ENCODE measurements around the gene KIAA1191. TPM values are rescaled to one million over a fixed set of nuclear protein-coding genes. Genes with fewer than 3 reads are reported as not detected.
"Not testable (repeated sequence)": the region's sequence is repeated elsewhere in the genome, so short reads cannot be mapped to it uniquely, and the experiment has no call there.

KIAA1191 gene
- total RNA-seq, 3 donors from 2014 or later (not counting 1 experiment from before 2014, with no cell fraction given), result 36.8 to 76.3 (median 75.7) TPM

DNA sequence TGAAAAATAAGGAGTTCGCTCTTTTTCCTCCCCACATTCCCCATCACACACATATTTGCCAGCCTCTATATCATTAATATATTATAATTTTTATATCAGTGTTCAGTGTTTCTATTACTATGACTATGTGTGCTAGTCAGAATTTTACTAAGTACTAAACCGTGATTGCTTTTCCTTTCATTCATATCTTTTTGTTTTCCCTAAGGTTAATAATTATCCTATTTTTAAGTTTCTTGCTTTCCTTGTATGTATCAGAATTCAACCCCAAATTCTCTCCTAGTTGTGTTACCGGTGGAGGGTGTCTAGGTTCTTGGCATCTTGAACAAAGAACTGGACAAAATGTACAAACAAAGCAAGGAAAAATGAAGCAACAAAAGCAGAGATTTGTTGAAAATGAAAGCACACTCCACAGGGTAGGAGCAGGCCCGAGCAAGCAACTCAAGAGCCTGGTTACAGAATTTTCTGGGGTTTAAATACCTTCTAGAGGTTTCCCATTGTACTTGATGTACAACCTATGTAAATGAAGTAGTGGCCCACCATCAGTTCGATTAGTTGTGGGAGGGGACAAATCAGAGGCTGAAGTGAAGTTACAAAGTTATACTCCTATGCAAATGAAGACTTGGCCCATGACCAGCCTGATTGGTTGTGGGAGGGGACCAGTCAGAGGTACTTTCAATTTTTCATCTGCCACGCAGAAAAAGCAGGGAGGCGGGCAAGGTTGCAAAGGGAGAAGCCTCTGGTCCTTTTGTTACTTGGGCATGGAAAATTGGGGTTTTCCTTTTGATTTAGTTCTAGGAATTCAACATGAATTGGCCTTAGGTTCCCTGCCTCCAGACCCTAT lies 43.8 kb downstream of the KIAA1191 start:
- intact Hi-C loops (cut with micrococcal nuclease), result no loop called here
- no peaks in the 10 kb centered on the region for H3K9me3 Mint-ChIP-seq
- H3K4me3 Mint-ChIP-seq, result no peak overlapping the region
- no peaks in the 10 kb centered on the region for H3K27me3 ChIP-seq (ENCODE audit: control insufficient read depth, insufficient read depth, low read length)
- peak overlapping the region in 1 of 2 donors; percentile 33 for H3K27ac Mint-ChIP-seq
- no peaks in the 10 kb centered on the region for H3K36me3 Mint-ChIP-seq
- 95% methylated on average over 5 of the region's 7 CpGs for WGBS (ENCODE audit: insufficient coverage)
- no peaks in the 10 kb centered on the region for H3K4me1 ChIP-seq (ENCODE audit: control insufficient read depth, insufficient read depth, low read length)
- H3K36me3 ChIP-seq (ENCODE audit: control insufficient read depth, insufficient read depth, low read length), result peaks cover 20% of the 10 kb centered on the region
- H3K27me3 Mint-ChIP-seq (ENCODE audit: low read depth in 2 of 2), result no peaks in the 10 kb centered on the region
- no peak for DNase-seq
- no peaks in the 10 kb centered on the region for H3K4me1 Mint-ChIP-seq
- TF ChIP-seq, protein P1, sequence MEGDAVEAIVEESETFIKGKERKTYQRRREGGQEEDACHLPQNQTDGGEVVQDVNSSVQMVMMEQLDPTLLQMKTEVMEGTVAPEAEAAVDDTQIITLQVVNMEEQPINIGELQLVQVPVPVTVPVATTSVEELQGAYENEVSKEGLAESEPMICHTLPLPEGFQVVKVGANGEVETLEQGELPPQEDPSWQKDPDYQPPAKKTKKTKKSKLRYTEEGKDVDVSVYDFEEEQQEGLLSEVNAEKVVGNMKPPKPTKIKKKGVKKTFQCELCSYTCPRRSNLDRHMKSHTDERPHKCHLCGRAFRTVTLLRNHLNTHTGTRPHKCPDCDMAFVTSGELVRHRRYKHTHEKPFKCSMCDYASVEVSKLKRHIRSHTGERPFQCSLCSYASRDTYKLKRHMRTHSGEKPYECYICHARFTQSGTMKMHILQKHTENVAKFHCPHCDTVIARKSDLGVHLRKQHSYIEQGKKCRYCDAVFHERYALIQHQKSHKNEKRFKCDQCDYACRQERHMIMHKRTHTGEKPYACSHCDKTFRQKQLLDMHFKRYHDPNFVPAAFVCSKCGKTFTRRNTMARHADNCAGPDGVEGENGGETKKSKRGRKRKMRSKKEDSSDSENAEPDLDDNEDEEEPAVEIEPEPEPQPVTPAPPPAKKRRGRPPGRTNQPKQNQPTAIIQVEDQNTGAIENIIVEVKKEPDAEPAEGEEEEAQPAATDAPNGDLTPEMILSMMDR (IDR thresholded peaks at IDR 0.05), result no peak
- no peak overlapping the region for H3K4me3 ChIP-seq (ENCODE audit: low read length)
- no peaks in the 10 kb centered on the region for H3K9me3 ChIP-seq (ENCODE audit: control insufficient read depth, insufficient read depth, low read length)
- ATAC-seq, result no peak
- H3K27ac ChIP-seq (ENCODE audit: low read length), result no peak overlapping the region

DNA sequence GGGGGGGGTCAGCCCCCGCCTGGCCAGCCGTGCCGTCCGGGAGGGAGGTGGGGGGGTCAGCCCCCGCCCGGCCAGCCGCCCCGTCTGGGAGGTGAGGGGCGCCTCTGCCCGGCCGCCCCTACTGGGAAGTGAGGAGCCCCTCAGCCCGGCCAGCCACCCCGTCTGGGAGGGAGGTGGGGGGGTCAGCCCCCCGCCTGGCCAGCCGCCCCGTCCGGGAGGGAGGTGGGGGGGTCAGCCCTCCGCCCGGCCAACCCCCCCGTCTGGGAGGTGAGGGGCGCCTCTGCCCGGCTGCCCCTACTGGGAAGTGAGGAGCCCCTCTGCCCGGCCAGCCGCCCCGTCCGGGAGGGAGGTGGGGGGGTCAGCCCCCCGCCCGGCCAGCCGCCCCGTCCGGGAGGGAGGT lies 56.2 kb downstream of the KIAA1191 start:
- intact Hi-C loops (cut with micrococcal nuclease); H3K4me1 Mint-ChIP-seq; H3K27ac Mint-ChIP-seq; ATAC-seq; H3K27ac ChIP-seq (ENCODE audit: low read length); H3K27me3 Mint-ChIP-seq (ENCODE audit: low read depth in 2 of 2); H3K36me3 ChIP-seq (ENCODE audit: control insufficient read depth, insufficient read depth, low read length); H3K27me3 ChIP-seq (ENCODE audit: control insufficient read depth, insufficient read depth, low read length); H3K36me3 Mint-ChIP-seq; H3K4me3 Mint-ChIP-seq; H3K9me3 ChIP-seq (ENCODE audit: control insufficient read depth, insufficient read depth, low read length); DNase-seq; H3K4me1 ChIP-seq (ENCODE audit: control insufficient read depth, insufficient read depth, low read length); H3K4me3 ChIP-seq (ENCODE audit: low read length); H3K9me3 Mint-ChIP-seq: not testable (repeated sequence)
- 91% methylated on average over 7 of the region's 31 CpGs for WGBS (ENCODE audit: insufficient coverage)

Other genes with a start within 250 kb of the KIAA1191 start
- gene SIMC1, start 123.3 kb downstream of the KIAA1191 start, total RNA-seq, result 10 to 100 TPM; 19.6 to 30.2 (median 27.8) TPM
- gene ARL10, start 3.7 kb upstream of the KIAA1191 start, total RNA-seq, result 1 to 10 TPM in 2 of 3 donors, under 1 TPM in 1; 0.75 to 6.8 (median 6.7) TPM
- 10 to 100 TPM in 2 of 3 donors, 1 to 10 TPM in 1; 6.4 to 12.4 (median 12.1) TPM for gene NOP16, start 26.8 kb upstream of the KIAA1191 start, total RNA-seq
- gene HIGD2A, start 27.0 kb upstream of the KIAA1191 start, total RNA-seq, result 10 to 100 TPM; 83.5 to 90.2 (median 86.2) TPM
- gene CLTB, start 54.8 kb upstream of the KIAA1191 start, total RNA-seq, result 10 to 100 TPM; 60.6 to 77.2 (median 70.4) TPM
- gene FAF2, start 86.6 kb upstream of the KIAA1191 start, total RNA-seq, result 10 to 100 TPM; 32.1 to 32.5 (median 32.1) TPM
- gene RNF44, start 175.6 kb upstream of the KIAA1191 start, total RNA-seq, result 100 to 1,000 TPM; 297 to 394 (median 359) TPM
- 1 to 10 TPM in 2 of 3 donors, under 1 TPM in 1; 0.75 to 2.2 (median 1.8) TPM for gene CDHR2, start 187.6 kb upstream of the KIAA1191 start, total RNA-seq
- 1 to 10 TPM in 2 of 3 donors, under 1 TPM in 1; 0.92 to 1.5 (median 1.3) TPM for gene GPRIN1, start 248.4 kb upstream of the KIAA1191 start, total RNA-seq